GM19395 (cell line): ENCODE measurements around the gene MT1E.
"Not testable (repeated sequence)": the region's sequence is repeated elsewhere in the genome, so short reads cannot be mapped to it uniquely, and the experiment has no call there.

ENCODE experiments used
- ATAC-seq: cut with Tn5 transposase; IDR thresholded peaks from one replicate; pipeline ENCODE4 v1.9.1; 2021; ENCODE audit warnings: mild to moderate bottlenecking, moderate library complexity; ENCODE audit not compliant: unreplicated experiment

MT1E gene

DNA sequence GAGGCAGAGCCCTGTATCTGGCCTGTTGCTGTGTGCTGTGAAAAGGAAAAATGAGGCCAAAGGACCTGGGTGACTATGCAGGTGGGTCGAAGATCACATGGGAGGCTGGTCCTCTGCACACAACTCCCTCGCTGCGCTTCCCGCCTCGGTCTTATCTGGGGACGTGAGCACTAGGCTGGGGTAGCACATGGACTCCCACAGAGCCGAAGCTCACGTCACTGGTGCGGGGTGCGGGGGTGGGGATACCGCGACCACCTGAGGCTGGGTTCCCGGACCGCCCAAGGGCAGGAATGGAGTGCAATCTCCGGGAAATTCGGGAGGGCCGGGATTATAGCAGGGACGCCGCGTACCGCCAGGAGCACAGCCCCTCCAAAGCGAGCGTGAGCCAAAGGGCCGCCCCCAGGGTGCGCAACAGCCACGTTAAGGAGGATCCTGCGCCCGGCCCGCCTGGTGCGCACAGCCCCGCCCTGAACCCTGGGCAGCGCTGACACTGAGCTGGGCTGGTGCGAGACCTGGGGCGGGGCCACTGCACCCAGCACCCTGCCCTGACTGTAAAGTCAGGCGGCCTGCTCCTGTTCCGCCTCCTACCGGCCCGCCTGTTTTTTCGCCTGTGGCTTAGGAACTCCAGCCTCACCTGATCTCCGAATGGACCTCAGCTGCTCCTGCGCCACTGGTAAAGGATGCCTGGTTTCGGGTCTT, 17.6 kb downstream of the MT1E start:
- ATAC-seq, result no peak

DNA sequence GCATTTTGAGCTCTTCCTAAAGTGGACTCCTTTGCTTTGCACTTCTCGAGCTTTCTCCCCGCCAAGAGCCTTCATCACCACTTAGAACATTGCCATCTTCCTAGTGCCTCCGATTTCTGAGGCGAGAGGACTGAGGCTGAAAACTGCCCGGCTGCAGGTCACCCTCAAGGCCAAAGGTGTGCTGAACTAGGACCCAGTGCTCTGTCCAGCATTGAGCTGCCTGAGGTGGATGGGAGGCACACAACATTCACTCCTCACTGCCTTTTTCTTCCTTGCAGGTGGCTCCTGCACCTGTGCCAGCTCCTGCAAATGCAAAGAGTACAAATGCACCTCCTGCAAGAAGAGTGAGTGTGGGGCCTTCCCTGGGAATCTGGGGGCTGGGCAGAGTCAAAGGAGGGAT, 18.3 kb downstream of the MT1E start:
- ATAC-seq, result no peak

DNA sequence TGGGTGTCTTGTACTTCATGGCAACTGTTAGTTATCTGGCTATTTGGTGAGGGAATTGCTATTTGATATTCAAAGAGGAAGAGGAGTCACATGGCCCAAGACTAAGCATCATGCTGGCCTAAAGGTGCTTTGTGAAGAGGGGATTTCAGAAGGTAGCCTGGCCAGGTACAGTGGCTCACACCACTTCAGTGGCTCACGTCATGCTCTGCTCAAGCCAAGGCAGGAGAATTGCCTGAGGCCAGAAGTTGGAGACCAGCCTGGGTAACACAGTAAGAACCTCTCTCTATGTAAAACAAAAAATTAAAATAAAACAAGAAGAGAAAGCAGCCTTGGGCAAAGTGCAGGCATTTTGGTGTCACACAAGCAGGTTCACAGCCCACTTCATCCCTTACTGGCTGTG, 19.7 kb downstream of the MT1E start:
- ATAC-seq, result no peak

DNA sequence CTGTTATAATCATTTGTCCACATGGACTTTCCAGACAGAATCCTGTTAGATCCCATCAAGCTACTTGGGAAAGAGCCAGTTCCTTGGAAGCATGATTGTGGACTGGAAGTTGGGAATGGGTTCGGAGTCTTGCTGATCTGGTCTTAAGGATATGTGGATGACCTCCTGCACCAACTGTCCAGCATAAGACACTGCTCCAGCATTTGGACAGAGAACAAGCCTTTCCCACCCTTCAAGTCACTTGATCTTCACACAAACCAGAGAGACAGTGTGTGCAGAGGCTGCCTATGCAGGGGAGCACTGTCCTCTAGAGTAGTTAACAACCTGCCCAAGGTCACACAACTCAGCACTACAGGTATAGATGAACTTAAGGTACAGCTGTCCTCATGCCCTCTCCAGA, 20.3 kb downstream of the MT1E start:
- no peak for ATAC-seq

DNA sequence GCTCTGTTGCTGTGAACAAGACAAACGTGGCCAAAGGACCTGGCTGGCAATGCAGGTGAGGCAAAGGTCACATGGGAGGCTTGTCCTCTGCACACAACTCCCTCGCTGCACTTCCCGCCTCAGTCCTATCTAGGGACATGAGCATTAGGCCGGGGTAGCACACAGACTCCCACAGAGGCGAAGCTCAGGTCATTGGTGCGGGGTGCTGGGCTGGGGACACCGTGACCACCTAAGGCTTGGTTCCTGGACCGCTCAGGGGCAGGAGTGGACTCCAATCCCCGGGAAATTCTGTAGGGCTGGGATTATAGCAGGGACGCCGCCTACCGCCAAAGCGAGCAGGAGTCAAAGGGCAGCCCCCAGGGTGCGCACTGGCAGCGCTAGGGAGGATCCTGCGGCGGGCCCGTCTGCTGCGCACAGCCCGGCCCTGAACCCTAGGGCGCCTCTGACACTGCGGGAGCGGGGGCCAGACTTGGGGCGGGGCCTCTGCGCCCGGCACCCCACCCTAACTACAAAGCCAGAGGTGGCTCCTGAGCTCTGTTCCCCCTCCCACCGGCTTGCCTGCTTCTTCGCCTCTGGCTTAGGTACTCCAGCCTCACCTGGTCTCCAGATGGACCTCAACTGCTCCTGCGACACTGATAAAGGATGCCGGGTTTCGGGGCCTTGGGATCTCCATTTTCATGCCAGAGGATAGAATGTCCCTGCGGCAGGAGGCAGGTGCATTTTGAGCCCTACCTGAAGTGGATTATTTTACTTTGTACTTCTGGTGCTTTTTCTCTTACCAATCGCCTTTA, 22.3 kb downstream of the MT1E start:
- ATAC-seq, result no peak

DNA sequence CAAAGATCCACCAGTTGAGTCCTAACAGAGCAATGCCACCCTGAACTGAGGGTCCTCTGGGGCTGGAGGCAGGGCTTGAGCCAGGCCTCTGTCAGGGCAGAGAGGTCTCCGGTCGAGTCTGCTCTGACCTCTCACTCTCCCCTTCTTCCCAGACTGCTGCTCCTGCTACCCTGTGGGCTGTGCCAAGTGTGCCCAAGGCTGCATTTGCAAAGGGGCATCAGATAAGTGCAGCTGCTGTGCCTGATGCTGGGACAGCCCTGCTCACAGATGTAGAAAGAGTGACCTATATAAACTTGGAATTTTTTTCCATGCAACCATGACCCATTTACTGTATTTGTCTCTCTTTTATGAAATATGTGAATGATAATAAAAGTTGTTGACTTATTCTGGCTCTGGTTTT, 23.7 kb downstream of the MT1E start:
- no peak for ATAC-seq

DNA sequence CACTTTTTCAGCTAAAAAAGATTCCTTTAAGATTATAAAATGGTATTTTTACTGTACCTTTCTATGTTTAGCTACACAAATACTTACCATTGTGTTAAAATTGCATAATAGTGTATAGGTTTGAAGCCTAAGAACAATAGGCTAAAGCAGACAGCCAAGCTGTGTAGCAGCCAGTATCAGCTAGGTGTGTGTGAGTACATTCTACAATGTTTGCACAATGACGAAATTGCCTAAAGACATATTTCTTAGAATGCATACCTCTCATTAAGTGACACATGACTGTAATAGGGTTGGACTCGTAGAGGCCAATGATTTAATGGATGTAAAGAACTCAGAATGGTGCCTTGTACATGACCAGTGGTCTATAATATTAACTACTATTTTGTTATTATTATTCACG, 24.2 kb downstream of the MT1E start:
- no peak for ATAC-seq

DNA sequence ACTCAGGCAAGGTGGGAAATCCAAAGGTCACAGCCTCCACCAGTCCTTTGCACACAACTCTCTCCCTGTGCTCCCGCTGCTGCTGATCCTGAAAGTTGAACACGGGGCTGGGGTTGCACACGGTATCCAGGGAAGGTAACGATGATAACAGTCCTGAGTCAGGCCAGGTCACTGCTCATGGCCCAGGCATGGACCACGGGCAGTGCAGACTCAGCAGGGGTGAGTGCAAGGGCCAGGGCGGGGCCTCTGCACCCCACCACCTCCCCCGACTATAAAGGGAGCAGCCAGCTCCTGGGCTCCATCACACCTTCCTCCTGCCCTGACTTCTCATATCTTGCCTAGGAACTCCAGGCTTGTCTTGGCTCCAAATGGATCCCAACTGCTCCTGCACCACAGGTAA, 26.0 kb downstream of the MT1E start, which contains the start of gene MT1B:
TSS of gene MT1B (plus strand) at position 301 of the 400 bp plus-strand sequence. CDS start at position 369, 68 bp downstream.
- ATAC-seq, result no peak

DNA sequence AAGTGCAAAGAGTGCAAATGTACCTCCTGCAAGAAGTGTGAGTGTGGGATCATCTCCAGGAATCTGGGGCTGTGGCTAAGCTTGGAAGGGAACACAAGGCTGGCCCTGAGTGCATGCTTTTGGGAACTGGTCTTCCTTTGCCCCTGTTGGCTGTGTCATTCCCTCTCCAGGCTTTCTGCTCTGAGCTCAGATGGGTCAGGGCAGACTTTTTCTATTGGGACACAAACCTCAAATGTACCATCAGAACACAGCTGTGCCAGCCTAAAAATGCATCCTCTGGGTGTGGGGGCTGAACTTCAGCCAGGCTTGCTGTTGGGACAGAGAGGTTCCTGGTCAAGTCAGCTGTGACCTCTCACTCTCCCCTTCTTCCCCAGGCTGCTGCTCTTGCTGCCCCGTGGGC, 27.0 kb downstream of the MT1E start:
- ATAC-seq, result no peak

DNA sequence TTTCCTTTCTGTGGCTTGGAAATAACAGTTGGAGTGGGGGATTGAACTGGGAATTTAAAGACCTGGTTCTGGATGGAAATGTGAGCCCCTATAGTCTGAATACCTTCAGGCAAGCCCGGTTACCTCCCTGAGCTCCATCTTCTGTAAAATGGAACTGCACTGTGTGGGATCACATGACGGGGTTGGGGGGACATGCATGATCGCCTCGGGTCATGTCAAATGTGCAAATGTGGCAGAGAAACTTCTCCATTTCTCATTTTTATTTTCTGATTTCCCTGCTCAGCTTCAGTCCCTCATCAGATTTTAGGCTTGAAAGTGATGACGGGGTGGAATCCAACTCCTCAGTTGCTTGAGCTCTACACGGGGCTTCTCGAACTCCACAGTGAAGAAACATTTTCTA, 27.6 kb downstream of the MT1E start:
- no peak for ATAC-seq

DNA sequence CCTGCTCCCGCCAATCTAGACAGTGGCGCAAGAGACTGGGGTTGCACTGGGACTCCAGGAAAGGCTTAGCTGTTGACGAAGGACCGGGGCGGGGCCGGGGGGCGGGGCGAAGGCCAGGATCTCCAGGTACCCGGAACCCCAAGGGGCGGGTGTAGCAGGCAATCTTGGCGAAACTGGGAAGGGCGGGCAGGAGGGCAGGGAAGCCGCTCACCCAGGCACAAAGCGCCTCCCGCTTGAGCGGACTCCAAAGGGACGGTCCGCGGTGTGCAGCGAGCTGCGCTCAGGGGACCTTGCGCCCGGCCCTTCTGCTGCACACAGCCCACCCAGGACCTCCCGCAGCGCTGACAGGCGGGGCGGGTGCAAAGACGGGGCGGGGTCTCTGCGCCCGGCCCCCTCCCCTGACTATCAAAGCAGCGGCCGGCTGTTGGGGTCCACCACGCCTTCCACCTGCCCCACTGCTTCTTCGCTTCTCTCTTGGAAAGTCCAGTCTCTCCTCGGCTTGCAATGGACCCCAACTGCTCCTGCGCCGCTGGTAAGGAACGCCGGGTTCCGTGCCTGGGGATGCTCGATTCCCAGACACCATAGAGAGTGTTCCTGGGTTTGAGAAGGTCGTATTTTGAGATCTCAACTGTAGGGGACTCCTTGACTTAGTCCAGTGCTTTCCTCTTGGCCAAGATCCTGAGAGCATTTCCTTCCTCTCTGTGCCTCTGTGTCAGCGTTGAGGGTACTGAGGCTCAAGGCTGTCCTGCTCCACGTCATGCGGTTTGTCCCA, 32.2 kb downstream of the MT1E start, which contains the start of gene MT1F:
TSS of gene MT1F (plus strand) at position 405 of the 772 bp plus-strand sequence. CDS start at position 505, 100 bp downstream.
- no peak for ATAC-seq

DNA sequence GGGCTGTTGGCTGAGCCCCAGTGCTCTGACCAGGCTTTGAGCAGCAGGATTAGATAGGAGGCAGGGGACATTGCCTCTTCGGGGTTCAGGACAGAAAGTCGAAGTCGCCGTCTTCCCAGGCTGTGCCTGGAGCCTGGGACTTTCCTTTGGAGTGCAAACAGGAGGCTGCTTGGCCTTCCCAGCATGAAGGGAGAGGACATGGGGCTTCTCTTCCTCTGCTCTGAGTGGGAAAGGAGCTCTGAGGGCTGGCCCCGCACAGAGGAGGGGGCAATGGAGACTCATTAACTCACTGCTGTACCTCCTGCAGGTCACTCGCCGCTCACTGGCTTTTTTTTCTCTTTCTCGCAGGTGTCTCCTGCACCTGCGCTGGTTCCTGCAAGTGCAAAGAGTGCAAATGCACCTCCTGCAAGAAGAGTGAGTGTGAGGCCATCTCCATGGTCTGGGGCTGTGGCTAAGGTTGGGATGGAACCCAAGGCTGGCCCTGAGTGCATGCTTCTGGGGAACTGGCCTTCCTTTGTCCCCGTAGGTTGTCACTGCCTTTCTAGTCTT, 32.8 kb downstream of the MT1E start:
- ATAC-seq, result no peak

DNA sequence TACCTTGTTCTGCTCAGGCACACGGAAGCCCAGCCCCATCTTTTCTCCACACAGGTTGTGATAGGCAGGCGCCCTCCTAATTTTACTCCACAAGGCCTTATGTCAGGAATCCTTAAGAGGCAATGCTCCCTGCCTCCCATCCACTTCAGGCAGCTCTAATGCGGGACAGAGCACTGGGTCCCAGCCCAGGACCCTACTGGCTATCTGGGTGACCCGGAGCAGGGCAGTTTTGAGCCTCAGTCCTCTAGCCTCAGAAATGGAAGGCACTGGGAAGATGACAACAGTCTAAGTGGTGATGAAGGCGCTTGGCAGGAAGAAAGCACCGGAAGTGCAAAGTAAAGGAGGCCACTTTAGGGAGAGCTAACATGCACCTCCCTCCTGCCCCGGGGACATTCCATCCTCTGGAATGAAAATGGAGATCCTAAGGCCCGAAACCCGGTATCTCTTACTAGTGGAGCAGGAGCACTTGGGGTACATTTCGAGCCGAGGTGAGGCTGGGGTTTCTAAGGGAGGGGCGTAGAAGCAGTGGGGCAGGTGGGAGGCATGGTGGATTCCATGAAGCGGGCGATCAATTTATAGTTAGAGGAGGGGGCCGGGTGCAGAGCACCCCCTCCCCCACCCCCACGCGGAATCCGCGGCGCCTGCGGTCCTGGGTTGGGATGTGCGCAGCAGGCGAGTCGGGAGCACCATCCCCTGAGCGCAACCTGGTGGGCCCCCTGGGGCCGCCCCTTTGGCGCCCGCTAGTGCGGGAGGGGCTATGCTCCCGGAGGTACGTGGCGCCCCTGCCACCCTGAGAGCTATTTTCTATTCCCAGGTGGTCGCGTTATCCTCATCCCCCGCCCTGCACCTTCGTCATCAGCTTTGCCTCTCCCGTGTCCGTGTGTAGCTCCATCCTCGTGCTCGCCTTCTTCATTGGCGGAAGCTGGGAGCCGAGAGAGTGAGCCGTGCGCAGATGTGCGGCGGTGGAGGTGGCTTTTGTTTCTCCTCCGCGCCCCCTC, 37.1 kb downstream of the MT1E start:
- ATAC-seq, result no peak

DNA sequence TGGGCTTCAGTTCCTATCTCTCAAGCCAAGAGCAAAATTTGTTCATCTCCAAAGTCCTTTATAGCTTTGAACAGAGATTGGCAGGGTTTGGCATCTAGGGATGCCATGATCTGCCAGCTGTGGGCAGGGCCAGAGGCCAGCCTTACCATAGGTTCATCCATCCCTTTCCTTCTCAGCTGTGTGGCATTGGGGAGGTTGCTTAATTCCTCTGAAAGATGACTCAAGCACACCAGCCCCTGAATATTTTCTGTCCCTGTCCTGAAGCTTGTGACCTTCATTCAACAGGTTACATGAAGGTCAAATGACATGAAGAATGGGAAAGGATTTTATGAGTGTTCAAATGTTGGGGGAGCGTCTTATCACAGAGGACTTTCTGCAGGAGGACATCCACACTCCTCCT, 38.9 kb downstream of the MT1E start:
- ATAC-seq, result no peak

DNA sequence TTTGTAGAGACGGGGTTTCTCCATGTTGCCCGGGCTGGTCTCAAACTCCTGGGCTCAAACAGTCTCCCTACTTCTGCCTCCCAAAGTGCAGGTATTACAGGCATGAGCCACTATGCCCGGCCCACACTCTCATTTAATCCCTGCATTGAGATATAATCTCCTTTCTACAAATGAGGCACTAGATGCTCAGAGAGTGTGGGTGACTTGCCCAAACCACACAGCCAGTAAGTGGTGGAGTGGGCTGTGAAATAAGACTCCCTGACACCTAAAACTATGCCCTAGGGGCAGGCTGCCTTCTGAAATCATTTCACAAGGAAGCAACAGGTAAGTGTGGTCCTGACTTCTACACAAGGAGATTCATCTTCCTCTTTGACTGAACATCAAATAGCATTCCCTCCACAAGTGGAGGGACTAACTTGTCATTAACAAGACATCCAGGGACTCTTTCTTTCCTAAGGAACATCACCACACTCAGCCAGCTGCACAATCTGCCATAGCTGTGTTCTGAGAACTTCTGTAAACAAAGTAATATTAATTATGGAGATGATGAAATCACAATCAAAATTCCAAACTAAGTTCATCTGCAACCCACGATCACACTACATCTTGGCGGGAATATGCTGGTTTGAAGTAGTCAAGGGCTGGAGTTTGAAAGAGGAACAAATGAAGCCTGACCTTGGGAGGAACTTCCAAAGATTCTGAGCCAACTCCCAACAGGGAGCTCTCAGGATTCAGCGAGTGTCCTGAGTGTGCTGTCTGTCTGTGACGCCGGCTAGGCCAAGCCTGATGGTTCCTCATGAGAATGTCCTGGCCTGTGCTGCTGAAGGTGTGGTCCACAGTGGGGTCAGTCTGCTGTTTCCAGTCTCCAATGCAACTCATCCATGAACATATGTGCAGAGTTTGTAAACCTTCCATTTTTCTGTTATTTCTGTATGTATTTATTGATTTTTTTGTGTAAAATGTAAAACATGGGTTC, 40.0 kb downstream of the MT1E start:
- not testable (repeated sequence) for ATAC-seq

DNA sequence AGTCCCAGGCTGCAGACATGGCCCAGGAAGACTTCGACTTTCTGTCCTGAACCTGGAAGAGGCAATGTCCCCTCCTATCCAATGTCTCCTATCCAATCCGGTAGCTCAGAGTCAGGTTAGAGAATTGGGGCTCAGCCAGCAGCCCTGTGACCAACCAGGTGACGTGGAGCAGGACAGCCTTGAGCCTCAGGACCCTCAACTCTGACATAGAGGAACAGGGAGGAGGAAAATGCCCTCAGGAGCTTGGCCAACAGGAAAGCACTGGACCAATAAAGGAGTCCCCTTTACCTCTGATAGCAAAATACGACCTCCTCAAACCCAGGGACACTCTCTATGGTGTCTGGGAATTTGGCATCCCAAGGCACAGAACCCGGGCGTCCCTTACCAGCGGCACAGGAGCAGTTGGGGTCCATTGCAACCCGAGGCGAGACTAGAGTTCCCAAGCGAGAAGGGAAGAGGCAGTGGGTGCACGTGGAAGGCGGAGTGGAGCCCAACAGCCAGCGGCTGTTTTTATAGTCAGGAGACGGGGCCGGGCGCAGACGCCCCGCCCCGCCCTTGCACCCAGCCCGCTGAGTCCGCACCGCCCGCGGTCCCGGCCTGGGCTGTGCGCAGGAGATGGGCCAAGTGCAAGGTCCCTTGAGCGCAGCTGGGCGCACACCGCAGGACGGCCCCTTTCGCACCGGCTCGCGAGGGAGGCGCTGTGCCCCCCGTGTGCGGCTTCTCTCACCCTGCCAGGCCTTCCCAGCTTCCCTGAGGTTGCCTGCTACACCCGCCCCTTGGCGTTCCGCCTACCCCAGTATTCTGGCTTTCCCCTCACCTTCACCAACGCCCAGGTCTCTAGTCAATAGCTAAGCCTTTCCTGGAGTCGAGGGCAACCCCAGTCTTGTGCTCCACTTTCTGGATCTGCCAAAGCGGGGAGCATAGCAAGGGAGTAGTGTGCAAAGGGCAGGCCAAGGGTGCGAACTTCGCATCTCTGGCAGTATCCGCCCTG, 42.3 kb downstream of the MT1E start, which contains the start of gene MT1G:
TSS of gene MT1G (minus strand) at position 485 of the 991 bp plus-strand sequence. CDS start at position 413, 72 bp downstream.
- ATAC-seq, result no peak

DNA sequence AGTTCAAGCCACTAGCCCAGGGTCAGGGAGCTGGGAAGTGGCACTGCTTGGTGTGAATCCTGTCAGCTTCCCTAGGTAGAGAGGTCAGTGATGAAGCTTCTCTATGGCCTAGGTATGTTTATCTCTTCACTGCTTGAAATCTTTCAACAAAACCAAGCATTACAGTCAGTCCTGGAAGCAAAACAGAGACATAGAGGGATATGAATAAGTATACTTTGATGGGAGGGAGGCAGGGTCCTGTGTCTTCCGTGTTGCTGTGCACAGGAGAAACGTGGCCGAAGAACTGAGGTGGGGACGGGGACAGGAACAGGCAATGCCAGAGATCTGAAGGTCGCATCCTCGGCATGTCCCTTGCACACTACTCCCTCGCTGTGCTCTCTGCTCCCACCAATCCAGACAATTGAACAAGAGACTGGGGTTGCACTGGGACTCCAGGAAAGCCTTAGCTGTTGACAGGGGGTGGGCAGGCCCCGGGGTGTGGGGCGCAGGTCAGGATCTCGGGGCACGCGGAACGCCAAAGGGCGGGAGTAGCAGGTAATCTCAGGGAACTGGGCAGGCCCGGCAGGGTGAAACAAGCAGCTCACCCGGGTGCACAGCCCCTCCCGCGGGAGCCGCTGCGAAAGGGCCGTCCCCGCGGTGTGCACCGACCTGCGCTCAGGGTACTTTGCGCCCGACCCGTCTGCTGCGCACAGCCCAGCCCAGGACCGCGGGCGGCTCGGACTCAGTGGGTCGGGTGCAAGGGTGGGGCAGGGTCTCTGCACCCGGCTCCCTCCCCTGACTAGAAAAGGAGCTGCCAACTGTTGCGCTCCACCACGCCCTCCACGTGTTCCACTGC, 43.6 kb downstream of the MT1E start, which contains the start of gene MT1H:
TSS of gene MT1H (plus strand) at position 810 of the 835 bp plus-strand sequence. CDS start 71 bp downstream, outside the sequence.
- ATAC-seq, result no peak
